Esophagus muscularis mucosa (tissue), 4 donors: ENCODE measurements around the gene MMD. TPM values are rescaled to one million over a fixed set of nuclear protein-coding genes. Genes with fewer than 3 reads are reported as not detected.

Experiments used
- DNase-seq: peaks from one replicate; pipeline ENCODE4 v3.0.0-alpha.2; 2017; ENCODE audit errors: extremely low spot score
- H3K27ac ChIP-seq, 4 donors: fragments of 200-600 bp; sonication (generic); replicated peaks in 1 of 4; 1 replicate in 3 of 4; 2 replicates in 1 of 4; pipeline ENCODE4 v1.5.1; 2016 to 2019; ENCODE audit warnings: mild to moderate bottlenecking in 1 of 4
- H3K27me3 ChIP-seq, 4 donors: fragments of 200-600 bp; sonication (generic); one replicate each; pipeline versions ENCODE4 v1.5.1 to v1.6.0; 2016 to 2019
- H3K36me3 ChIP-seq, 4 donors: fragments of 200-600 bp; sonication (generic); one replicate each; pipeline ENCODE4 v1.5.1; 2016 to 2019
- H3K4me1 ChIP-seq, 4 donors: fragments of 200-600 bp; sonication (generic); one replicate each; pipeline ENCODE4 v1.5.1; 2016 to 2019
- H3K4me3 ChIP-seq, 4 donors: fragments of 200-600 bp; sonication (generic); 1 replicate in 2 of 4; 2 replicates in 2 of 4; pipeline ENCODE4 v1.5.1; 2016 to 2019; ENCODE audit warnings: mild to moderate bottlenecking in 4 of 4, moderate library complexity in 1 of 4
- H3K9me3 ChIP-seq, 4 donors: fragments of 200-600 bp; sonication (generic); 1 replicate in 3 of 4; 2 replicates in 1 of 4; pipeline ENCODE4 v1.5.1; 2016 to 2019
- CTCF ChIP-seq, 3 experiments: fragments of 200-600 bp in 2 of 3; fragments of 450-650 bp in 1 of 3; sonication (generic) in 2 of 3; IDR thresholded peaks; one replicate each; pipeline ENCODE4 v1.5.1; 2017 to 2019; ENCODE audit warnings: antibody characterized with exemption in 3 of 3, mild to moderate bottlenecking in 2 of 3, moderate library complexity in 1 of 3
- EP300 ChIP-seq: sonication (generic); formaldehyde crosslinking; IDR thresholded peaks from one replicate; pipeline ENCODE4 v1.6.1; 2017; ENCODE audit warnings: antibody characterized with exemption
- POLR2A ChIP-seq: fragments of 450-650 bp; IDR thresholded peaks from one replicate; pipeline ENCODE4 v1.6.1; 2017; ENCODE audit warnings: antibody characterized with exemption, moderate library complexity, mild to moderate bottlenecking, low read depth
- POLR2AphosphoS5 ChIP-seq, 2 donors: sonication (generic); formaldehyde crosslinking; IDR thresholded peaks; one replicate each; pipeline ENCODE4 v1.6.1; 2017; ENCODE audit warnings: antibody characterized with exemption in 2 of 2
- WGBS: methylation state at CpG from one replicate; pipeline ENCODE4 v1.1.5; 2018; 5-methylcytosine and 5-hydroxymethylcytosine counted together
- intact Hi-C: fragments of 100-400 bp; cut with DNase I; formaldehyde crosslinking; loops from one replicate; pipeline ENCODE4 v1.15.1; 2023
- total RNA-seq, 4 donors: library from RNA; depleted of rRNA; stranded (reverse); fragments of >200 nt; gene quantifications; one replicate each; pipeline versions ENCODE4 v1.1.0 to v1.2.1, GENCODE V29; 2016

Gene MMD
- total RNA-seq, 4 donors from 2014 or later = 28.5 to 43.9 (median 32.4) TPM

DNA sequence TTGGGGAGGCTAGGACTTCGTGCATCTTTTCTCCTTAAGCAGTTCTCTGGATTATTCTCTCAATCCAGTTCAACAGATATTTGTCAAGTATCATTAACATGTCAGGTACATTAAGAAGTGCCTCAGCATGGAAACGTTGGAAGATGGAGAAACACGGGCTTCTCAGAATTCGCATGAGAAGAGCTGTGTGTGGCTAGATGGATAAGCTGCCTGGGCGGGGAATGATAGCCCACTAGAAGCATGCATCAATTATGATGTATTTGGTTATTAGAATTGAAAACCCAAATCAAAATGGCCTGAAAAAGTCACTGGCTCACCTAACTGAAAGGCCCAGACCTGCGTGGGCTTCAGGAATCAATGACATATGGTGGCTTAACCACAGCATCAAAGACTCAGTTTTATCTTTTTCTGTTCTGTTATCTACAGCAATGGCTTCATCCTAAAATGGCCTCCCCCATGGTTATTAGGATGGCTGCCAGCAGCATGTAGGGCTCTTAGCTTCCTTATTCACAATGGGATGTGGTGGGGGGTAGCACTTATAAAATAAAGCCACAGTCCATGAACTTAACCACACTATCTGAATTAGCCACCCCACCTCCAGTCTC, 43.9 kb downstream of the MMD start:
- Histone ChIP-seq H3K4me1 (no peaks in the 10 kb centered on the region), H3K36me3 (no peaks in the 10 kb centered on the region), H3K4me3 (no peak overlapping the region), H3K9me3 (no peaks in the 10 kb centered on the region), H3K27ac (no peak overlapping the region), H3K27me3 (no peaks in the 10 kb centered on the region)
- TF ChIP-seq EP300 (no peak), POLR2A (no peak), CTCF (IDR thresholded peaks at IDR 0.05) (no peak), POLR2AphosphoS5 (IDR thresholded peaks at IDR 0.05) (no peak)
- 94% methylated on average over 6 of the region's 6 CpGs for WGBS
- no peak for DNase-seq
- intact Hi-C loops = no loop called here

GRCh38 chr17:55368706-55369105, 52.9 kb downstream of the MMD start:
- no peak overlapping the region for H3K27ac ChIP-seq
- no peak overlapping the region for H3K4me3 ChIP-seq
- DNase-seq = no peak
- no peaks in the 10 kb centered on the region for H3K9me3 ChIP-seq
- no peaks in the 10 kb centered on the region for H3K27me3 ChIP-seq
- 81% methylated on average over 3 of the region's 3 CpGs for WGBS
- no peaks in the 10 kb centered on the region for H3K36me3 ChIP-seq
- no peak for TF ChIP-seq EP300
- no peak for TF ChIP-seq POLR2A
- TF ChIP-seq POLR2AphosphoS5 (IDR thresholded peaks at IDR 0.05) = no peak
- no peak for TF ChIP-seq CTCF (IDR thresholded peaks at IDR 0.05)
- intact Hi-C loops = no loop called here
- H3K4me1 ChIP-seq = no peaks in the 10 kb centered on the region

DNA sequence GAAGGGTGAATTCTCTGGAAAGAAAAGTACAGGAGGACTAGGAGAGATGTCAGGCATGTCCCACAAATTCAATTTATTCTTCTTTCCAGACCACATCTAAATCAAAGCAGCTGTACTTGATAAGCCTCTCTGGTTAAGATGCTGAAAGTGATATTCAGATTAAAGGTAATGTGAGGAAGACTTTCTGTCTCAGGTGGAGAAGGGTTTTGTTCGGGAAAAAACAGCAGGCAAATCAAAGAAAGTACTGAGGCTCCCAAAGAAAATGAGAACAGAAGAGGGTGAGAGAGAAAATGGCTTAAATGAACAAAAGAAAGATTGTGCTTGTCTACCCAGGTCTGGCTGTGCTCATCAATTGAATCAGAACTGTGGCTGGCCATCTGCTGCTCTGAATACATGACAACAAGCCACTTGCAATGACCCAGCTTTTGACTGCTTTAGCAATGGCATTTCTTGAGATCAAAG, 55.6 kb downstream of the MMD start:
- Histone ChIP-seq H3K36me3 (no peaks in the 10 kb centered on the region), H3K4me1 (no peaks in the 10 kb centered on the region), H3K9me3 (peaks cover 0 to 4% (median 0%) of the 10 kb centered on the region in 4 donors), H3K4me3 (no peak overlapping the region), H3K27me3 (no peaks in the 10 kb centered on the region), H3K27ac (no peak overlapping the region)
- intact Hi-C loops = no loop called here
- WGBS = 76% methylated on average over 1 of the region's 1 CpG
- TF ChIP-seq EP300 (no peak), POLR2AphosphoS5 (IDR thresholded peaks at IDR 0.05) (no peak), POLR2A (no peak), CTCF (IDR thresholded peaks at IDR 0.05) (no peak)
- DNase-seq = no peak

DNA sequence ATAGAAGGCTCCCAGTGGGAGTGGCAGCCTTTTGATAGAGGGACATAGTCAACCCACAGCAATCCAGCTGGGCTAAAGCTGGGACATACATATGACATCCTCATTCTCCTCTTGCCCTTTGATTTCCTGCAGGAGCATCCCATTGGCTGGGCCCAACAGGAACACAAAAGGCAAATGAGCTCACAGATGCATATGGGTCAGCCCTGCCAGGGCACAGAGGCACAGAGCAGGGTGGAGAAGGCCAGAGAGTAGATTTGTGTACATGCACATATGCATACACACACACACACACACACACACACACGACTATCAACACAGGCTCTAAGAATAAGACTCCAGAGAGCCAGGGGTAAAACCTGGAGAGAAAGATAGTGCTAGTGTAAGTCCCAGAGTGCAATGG, 58.6 kb downstream of the MMD start:
- H3K4me1 ChIP-seq = no peaks in the 10 kb centered on the region
- intact Hi-C loops = no loop called here
- WGBS = 89% methylated on average over 1 of the region's 1 CpG
- H3K27ac ChIP-seq = no peak overlapping the region
- peaks cover 0 to 10% (median 0%) of the 10 kb centered on the region in 4 donors for H3K9me3 ChIP-seq
- DNase-seq = no peak
- TF ChIP-seq EP300 = no peak
- TF ChIP-seq POLR2A = no peak
- no peak for TF ChIP-seq CTCF (IDR thresholded peaks at IDR 0.05)
- TF ChIP-seq POLR2AphosphoS5 (IDR thresholded peaks at IDR 0.05) = no peak
- H3K27me3 ChIP-seq = no peaks in the 10 kb centered on the region
- H3K36me3 ChIP-seq = no peaks in the 10 kb centered on the region
- no peak overlapping the region for H3K4me3 ChIP-seq

GRCh38 chr17:55360971-55361370, 60.7 kb downstream of the MMD start:
- H3K4me3 ChIP-seq = no peak overlapping the region
- TF ChIP-seq EP300 (no peak), CTCF (IDR thresholded peaks at IDR 0.05) (no peak), POLR2AphosphoS5 (IDR thresholded peaks at IDR 0.05) (no peak), POLR2A (no peak)
- H3K36me3 ChIP-seq = no peaks in the 10 kb centered on the region
- no peak overlapping the region for H3K27ac ChIP-seq
- DNase-seq = no peak
- intact Hi-C loops = no loop called here
- no peaks in the 10 kb centered on the region for H3K4me1 ChIP-seq
- H3K27me3 ChIP-seq = no peaks in the 10 kb centered on the region
- peaks cover 0 to 10% (median 0%) of the 10 kb centered on the region in 4 donors for H3K9me3 ChIP-seq
